ENCODE data around the gene UNC119.
"Not testable (repeated sequence)": the region's sequence is repeated elsewhere in the genome, so short reads cannot be mapped to it uniquely, and the experiment has no call there.

The UNC119 gene

GRCh38 chr17:28540231-28540630 lies 12.2 kb downstream of the UNC119 start:
- DNase-seq = no peak

DNA sequence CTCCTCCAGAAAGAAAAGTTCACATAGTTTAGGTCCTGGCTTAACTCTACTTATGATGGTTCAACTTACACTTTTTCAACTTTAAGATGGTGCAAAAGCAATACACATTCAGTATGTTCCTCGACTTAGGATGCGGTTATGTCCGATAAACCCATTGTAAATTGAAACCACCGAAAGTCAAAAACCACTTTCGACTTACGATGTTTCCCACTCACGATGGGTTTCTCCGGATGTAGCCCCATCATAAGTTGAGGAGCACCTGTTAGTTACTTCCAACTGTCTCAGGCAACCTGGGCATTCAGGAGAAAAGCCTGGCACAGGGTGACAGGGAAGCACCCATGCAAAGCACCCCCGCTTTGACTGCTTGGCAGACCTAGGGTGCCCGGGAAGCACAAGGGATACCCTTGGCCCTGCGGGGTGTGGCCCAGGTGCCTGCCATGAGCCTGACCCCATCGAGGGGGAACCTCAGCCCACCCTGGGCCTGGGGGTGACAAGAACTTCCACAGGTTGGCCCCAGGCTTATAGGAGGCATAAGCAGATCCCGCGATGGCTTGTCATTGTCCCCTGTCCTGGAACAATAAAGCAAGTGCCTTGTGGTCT lies 14.0 kb downstream of the UNC119 start:
- no peak for DNase-seq

- DNase-seq = no peak
These were observed 15.2 kb downstream of the UNC119 start for GRCh38 chr17:28537219-28537610.

DNA sequence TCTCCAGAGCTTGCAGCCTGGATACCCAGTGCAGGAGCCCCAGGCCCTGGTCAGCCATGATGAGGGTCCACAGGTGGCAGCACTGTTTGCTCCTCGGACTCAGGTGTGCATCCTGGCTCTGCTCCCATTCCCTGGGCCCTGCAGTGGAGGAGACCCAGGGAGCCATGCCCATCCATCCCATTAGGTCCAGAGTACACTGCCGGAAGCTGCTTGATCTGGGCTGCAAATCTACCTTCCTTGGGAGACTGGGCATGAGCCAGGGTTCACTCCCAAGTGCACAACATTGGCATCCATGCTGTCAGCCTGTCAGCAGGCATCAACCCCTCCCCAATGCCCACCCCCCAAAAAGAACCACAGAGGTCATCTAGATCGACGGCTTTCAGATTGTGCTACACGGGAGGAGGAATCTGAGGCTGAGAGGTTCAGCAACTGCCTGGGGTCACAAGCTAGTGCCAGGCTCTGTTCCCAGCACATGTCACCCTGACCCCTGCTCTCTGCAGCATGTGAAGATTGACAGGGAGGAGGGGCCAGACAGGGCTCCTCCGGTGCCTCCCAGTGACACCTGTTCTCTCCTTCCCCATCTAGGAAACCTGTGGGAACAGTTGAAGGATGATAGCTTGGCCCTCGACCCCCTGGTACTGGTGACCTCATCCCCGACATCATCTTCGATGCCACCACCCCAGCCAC lies 15.7 kb downstream of the UNC119 start:
- DNase-seq = no peak

GRCh38 chr17:28534740-28535375 lies 17.6 kb downstream of the UNC119 start:
- no peak for DNase-seq

DNA sequence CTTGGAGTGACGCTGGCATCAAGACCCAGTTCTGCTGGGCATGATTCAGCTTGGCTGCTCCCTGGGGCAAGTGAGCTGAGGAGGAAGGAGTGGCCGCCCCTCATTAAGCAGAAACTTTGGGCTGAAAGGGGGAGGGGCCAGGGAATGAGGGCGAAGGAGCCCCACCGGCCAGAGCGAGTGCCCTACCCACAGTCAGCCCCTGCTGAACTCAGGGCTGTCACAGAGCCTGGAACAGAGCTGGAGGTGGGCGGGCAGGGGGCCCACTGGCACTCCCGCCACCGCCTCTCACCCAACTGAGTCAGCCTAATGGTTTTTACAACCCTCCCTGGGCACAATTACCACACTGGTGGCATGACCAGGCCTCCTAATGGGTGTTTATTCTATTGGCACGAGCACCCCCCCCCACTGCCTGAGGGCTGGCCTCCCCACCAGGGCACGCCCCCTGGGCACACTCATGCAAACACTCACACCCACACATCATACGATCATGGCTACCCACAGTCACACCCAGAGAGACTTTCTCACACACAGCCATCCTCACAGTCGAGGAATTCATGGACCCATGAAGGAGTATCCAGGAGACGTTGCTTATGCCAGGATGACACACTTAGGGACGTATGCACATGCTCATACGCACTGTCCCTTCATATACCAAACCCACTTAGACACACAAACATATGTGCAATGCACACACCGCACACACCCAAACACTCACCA lies 19.2 kb downstream of the UNC119 start:
- no peak for DNase-seq

DNA sequence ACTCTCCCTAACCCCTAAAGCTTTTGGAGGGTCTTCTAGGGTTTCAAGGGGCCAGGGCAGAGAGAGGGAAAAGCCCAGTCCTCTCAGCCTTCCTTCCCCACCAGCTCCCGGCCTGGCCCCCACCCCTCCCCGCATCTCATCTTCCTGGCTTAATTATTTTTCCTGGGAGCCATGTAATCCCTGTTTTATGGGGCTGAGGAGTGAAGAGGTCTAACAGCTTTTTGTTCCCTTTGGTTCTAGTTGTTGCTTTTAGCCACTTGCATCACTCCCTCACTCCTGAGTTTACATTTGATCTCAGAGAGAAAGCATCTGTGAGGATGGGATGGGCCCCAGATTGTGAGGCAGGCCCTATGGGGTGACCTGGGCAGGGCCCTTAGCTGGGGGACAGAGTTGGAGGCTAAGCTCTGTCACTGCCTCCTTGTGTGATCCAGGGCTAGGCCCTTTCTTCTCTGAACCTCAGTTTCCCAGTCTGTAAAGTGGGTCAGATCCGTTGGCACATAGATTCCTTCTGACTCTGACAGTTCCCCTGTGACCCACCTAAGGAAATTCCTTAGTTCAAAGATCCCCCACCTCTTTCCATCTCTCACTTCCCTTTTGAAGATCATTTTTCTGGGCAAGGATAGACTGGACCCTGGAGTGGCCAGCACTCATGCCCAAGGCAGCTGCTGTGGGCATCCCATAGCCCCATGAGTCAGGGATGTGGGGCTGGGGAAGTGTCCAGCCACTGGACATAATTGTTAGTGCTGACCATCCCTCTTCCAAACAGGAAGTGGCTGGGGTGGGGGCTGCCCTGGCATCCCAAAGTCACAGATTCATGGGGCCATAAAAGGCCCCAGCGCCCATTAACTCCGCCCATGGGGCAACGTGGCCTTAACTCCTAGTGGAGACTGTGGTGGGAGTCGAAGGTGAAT lies 20.1 kb downstream of the UNC119 start:
- DNase-seq = no peak

- DNase-seq = no peak
These were observed 21.5 kb downstream of the UNC119 start for GRCh38 chr17:28530926-28531325.

DNA sequence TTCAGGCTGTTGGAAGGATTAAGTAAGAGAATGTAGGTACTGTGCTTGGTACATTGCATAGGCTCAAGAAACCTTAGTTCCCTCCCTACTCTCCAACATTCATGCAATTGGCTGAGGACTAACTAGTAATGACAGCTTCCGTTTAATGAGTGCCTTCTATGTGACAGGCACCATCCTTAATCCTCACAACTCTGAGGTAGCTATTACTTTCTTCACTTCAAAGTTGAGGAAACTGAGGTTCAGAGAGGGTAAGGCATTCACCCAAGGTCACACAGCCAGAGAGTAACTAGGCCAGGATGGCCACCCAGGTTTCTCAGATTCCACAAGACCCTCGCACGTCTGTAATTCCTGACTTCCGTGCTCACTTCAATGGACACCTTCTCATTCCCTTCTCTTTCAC lies 22.2 kb downstream of the UNC119 start:
- no peak for DNase-seq

GRCh38 chr17:28529013-28529400 lies 23.4 kb downstream of the UNC119 start:
- DNase-seq = no peak

DNA sequence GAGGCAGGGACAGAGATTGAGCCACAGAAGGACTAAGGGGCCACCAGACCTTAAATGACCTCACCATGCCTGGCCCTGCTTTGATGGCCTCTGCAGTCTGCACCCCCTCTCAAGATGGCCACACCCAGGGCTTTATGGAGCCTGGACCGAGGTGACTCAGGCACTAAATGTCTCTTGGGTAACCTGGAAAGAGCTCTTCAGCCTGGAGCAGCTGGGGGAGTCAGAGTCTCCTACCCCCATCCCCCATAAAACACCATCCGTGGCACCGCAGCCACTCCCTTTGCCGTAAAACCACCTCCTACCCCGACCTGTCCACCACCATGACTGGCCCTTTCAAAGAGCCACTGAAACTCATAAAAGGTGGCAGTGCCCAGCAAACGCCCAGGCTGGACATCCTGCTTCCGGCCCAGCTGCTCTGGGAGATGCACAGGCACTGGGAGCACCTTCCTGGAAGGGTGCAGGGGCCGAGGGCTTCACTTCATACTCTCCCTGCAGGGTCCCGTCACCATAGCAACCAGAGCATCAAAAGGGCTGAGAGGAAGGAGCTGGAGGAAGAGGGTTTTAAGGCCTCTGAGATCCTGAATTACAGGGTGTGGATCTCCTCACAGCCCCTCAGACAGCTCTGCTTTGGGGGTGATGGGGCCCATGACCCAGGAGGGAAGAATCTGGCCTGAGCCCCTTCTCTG lies 24.0 kb downstream of the UNC119 start:
- DNase-seq = no peak

- no peak for DNase-seq
These were observed 24.6 kb downstream of the UNC119 start for GRCh38 chr17:28527859-28528258.

GRCh38 chr17:28527181-28527681 lies 25.2 kb downstream of the UNC119 start:
- no peak for DNase-seq

DNA sequence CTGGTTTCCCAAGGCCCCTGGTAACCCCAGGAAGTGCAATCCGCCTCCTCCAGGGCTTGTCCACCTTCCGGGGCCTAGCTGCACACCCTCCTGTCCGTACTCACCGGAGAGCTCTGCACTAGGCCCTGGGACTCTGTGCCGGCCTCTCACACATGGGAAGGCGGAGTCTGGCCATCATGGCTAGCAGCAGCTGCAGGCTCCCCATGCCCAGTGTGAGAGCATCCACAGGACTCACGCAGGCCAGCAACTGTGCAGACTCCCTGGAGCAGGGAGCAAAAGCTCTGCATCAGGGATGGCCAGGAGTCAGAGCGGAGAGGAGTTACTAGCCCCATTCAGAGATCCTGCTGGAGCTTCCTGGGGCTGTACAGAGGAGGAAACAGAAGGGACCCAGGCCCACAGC lies 26.0 kb downstream of the UNC119 start:
- no peak for DNase-seq

DNA sequence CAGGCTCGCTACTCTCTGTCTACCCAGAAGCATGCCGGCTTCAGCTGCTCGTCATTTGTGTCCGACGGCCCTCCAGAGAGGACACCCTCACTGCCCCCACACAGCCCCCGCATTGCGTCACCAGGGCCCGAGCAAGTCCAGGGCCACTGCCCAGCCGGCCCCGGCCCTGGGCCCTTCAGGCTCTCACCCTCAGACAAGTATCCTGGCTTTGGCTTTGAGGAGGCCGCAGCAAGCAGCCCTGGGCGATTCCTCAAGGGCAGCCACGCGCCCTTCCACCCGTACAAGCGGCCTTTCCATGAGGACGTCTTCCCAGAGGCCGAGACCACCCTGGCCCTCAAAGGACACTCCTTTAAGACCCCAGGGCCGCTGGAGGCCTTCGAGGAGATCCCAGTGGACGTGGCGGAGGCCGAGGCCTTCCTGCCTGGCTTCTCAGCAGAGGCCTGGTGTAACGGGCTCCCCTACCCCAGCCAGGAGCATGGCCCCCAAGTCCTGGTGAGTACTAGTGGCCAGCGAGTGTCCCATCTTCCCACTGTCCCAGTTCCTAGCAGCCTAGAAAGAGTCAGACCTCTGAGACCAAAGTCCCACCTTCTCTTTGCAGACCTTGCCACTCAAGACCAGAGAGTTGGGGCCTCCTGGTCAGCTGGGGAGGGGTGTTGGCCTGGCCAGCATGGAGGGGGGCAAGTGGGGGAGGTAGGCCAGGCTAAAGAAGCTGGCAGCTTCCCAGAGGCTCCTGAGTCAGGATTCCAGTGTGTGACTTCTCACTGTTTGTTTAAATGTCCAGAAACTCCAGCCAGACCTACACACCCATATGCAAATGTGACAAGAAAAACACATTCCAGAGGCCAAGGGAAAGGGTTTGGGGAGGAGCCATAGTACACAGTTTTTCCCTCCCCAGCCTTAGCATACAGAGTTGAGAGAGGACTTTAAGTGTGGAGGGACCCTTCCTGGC lies 27.7 kb downstream of the UNC119 start:
- no peak for DNase-seq

DNA sequence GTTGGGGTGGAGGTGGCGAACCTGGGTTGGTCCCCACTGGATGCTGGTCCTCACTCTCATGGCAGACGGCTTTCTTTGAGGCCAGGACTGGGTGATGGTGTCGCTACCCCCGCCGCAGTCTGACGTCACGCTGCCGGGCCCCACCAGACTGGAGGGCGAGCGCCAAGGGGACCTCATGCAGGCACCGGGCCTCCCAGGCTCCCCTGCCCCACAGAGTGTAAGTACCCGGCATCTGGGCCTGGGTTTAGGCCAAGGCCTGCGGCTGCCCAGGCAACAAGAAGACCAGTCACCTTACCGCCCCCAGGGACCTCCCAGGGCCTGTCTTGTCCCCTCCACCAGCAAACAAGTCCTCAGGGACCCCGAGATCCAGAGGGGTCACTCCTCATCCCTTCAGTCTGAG lies 28.5 kb downstream of the UNC119 start:
- no peak for DNase-seq

DNA sequence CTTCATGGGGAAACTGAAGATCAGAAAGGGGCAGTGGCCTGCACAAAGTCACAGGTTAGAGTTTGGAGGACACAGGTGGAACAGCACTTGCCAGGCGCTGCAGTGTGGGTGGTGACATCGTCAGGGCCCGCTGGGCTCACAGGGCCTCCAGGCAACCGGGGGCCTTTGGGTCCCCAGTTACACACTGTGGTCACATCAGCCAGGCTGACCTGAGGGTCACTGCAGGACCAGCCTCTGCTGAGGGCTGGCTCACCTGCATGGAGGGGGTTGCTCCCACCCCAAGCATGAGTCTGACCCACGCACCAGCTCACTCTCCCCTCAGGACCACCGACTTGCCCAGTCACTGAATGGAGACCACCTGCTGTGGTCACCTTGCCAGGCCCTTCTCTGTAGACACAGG lies 29.2 kb downstream of the UNC119 start:
- no peak for DNase-seq

- not testable (repeated sequence) for DNase-seq
These were observed 30.1 kb downstream of the UNC119 start for GRCh38 chr17:28522281-28522680.

GRCh38 chr17:28521311-28522085 lies 30.9 kb downstream of the UNC119 start:
- no peak for DNase-seq

DNA sequence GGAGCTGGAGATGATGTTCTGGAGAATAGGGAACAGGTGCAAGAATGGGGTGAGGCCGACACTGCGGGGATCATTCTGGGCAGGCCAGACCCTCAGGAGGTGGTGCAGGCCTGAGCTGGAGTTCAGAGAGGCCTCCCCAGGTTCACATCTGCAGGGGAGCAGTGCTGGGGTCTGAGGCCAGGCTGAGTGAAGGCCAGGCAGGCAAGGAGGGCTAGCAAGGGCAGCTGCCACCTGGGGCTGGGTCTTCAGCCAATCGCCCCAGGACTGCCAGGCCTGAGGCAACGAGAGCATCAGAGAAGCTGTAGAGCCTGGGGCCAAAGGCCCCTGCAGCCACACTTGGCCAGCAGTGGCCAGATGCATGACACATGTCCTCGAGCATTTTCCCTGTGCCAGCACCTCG lies 31.7 kb downstream of the UNC119 start:
- no peak for DNase-seq
